Adipose tissue (tissue), 3 donors: Measurements from ENCODE around the gene GABARAP. TPM values are rescaled to one million over a fixed set of nuclear protein-coding genes. Genes with fewer than 3 reads are reported as not detected.

Source experiments
- H3K27ac ChIP-seq: one replicate; pipeline ENCODE4 v1.5.1; 2013; ENCODE audit warnings: low read depth, low read length
- WGBS, 3 donors: extraction: QIAGEN DNeasy Blood & Tissue Kit; methylation state at CpG; one replicate each; pipeline ENCODE4 v1.1.7; 2013; 5-methylcytosine and 5-hydroxymethylcytosine counted together
- polyA plus RNA-seq, 3 donors: library from polyadenylated mRNA; stranded (reverse); fragments of 200-250 nt; gene quantifications; one replicate each; pipeline ENCODE4 v1.2.3, GENCODE V29; 2013
- donor health status: healthy with polysubstance abuse.
- donor health status: Bipolar disorder and iron deficiency.
- donor health status: healthy.

Gene GABARAP
- polyA plus RNA-seq, 3 donors = 485 to 1,093 (median 668) TPM

DNA sequence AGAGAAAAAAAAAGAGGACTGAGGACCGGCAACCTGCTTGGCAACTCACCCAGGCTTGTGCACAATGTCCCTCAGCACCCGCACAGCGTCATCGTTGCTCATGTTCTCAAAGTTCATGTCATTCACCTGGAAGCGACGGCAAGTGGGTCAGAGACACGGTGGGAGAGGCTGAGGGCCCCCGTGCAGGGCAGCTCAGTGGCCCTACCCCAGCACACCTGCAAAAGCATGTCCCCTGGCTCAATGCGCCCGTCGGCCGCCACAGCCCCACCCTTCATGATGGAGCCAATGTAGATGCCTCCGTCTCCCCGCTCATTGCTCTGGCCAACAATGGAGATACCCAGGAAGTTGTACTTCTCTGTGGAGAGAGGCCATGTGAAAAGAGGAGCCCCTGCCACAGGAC, 13.3 kb downstream of the GABARAP start:
- no peak overlapping the region for H3K27ac ChIP-seq
- WGBS, 3 donors = 91 to 97% (median 92%) methylated on average over 14 of the region's 14 CpGs

- H3K27ac ChIP-seq = no peak overlapping the region
- WGBS, 3 donors = 89 to 94% (median 90%) methylated on average over 31 of the region's 31 CpGs
Measured at GRCh38 chr17:7226721-7227710, 15.2 kb downstream of the GABARAP start.

GRCh38 chr17:7225711-7226331, 16.4 kb downstream of the GABARAP start:
- 82 to 86% (median 86%) methylated on average over 16 to 21 of the region's 21 CpGs for WGBS, 3 donors
- no peak overlapping the region for H3K27ac ChIP-seq

- no peak overlapping the region for H3K27ac ChIP-seq
- 63 to 75% (median 71%) methylated on average over 14 to 15 of the region's 15 CpGs for WGBS, 3 donors
Measured at GRCh38 chr17:7224661-7225111, 17.6 kb downstream of the GABARAP start.

- WGBS, 3 donors = 73 to 83% (median 80%) methylated on average over 9 to 10 of the region's 10 CpGs
- no peak overlapping the region for H3K27ac ChIP-seq
Measured at GRCh38 chr17:7224110-7224509, 18.1 kb downstream of the GABARAP start.

DNA sequence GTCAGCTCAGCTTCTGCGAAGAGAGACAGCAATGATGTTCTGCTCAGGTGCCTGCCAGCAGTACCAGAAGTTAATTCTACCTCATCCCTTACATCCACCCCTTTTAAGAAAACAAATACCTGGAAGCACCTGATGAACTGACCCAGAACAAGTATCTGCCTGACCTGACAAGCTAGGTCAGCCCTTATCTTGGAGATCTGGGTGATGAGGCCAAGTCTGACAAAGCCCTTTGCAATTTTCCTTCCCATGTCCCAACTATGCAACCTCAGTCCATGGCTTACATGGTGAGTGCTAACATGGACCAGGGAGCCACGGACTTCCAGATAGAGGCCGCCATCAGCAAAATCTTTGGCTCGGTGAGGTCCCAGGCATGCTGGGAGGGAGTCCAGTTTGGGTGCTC, 18.9 kb downstream of the GABARAP start:
- WGBS, 3 donors = 84 to 86% (median 86%) methylated on average over 4 of the region's 4 CpGs
- H3K27ac ChIP-seq = no peak overlapping the region

DNA sequence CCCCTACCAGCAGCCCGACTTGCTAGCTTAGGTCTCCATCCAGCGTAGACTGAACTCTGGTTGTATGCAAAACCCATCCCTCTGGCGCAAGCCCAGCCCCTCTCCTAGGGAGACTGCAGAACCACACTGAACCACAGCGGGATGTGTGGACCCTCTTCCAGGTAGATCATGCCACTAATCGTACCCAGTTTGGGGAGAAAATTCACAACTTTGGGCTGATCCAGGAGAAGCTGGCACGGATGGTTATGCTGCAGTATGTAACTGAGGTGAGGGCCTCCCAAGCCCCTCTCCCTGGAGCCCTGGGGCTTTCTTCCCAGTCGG, 19.3 kb downstream of the GABARAP start:
- 78 to 80% (median 79%) methylated on average over 7 of the region's 7 CpGs for WGBS, 3 donors
- H3K27ac ChIP-seq = no peak overlapping the region

DNA sequence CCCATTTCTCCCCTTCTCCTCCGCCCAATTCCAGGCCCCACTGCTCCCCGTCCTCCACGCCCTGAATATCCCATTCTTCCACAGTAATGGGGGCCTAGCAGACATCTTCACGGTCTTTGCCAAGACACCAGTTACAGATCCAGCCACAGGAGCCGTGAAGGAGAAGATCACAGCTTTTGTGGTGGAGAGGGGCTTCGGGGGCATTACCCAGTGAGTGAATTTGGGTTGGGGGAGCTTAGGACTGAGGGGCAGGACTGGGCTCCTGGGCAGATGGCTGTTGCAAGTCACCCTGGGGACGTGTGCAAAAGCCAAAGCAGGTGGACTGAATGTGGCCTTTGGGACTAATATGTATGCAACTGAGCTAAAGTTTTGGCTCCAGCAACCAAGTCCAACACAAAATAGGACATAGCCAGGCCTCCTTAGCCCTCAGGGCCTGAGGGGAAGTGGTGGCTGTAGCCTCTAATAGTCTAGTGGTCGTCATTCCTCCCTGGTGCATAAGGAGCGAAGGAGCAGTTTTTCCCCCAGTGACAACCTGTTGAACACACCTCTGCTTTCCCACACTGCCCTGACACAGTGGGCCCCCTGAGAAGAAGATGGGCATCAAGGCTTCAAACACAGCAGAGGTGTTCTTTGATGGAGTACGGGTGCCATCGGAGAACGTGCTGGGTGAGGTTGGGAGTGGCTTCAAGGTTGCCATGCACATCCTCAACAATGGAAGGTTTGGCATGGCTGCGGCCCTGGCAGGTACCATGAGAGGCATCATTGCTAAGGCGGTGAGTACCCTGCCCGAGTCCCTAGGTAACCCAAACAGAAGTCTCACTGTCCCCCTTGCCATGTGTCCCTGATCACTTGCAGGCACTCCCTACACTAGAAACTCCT, 19.9 kb downstream of the GABARAP start:
- no peak overlapping the region for H3K27ac ChIP-seq
- 72 to 83% (median 79%) methylated on average over 15 of the region's 15 CpGs for WGBS, 3 donors

GRCh38 chr17:7221278-7222092, 20.8 kb downstream of the GABARAP start:
- 47 to 69% (median 64%) methylated on average over 10 of the region's 10 CpGs for WGBS, 3 donors
- H3K27ac ChIP-seq = no peak overlapping the region

GRCh38 chr17:7220593-7221277, 21.5 kb downstream of the GABARAP start:
- 13 to 26% (median 19%) methylated on average over 11 of the region's 11 CpGs for WGBS, 3 donors
- H3K27ac ChIP-seq = no peak overlapping the region

- WGBS, 3 donors = 0% methylated on average over 55 to 63 of the region's 63 CpGs
- peak within 1 kb of the TSS; percentile 44 for H3K27ac ChIP-seq
Measured at GRCh38 chr17:7219812-7220592, 22.2 kb downstream of the GABARAP start, which contains the start of the genes ACADVL and DLG4. Gene ACADVL (plus strand): TSS chr17:7219938. CDS start chr17:7219985, 47 bp downstream. Gene DLG4 (minus strand): TSS chr17:7219836.

GRCh38 chr17:7219229-7219811, 22.9 kb downstream of the GABARAP start:
- 14 to 20% (median 14%) methylated on average over 12 of the region's 12 CpGs for WGBS, 3 donors
- H3K27ac ChIP-seq = no peak overlapping the region

DNA sequence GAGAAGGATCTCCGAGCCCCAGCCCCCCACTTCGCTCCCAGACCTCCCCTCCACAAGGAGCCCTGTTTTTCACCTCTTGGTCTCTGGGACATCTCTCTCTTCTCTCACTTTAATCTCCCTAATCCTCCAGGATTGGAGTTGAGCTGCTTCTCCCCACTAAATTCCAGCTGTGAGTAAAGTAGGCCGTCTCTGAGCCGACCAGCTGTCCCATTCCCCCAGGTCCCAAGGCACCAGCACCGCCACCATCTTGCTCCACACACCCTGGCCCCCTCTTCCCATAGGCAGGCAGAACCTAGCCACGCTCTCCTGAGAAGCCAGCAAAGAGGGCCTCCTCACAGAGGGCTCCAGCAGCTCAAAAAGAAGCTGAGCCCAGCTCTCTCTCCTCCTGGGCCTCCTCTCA, 23.5 kb downstream of the GABARAP start:
- WGBS, 3 donors = 74 to 77% (median 75%) methylated on average over 6 of the region's 6 CpGs
- no peak overlapping the region for H3K27ac ChIP-seq

GRCh38 chr17:7218166-7218565, 24.1 kb downstream of the GABARAP start:
- 64 to 68% (median 67%) methylated on average over 6 of the region's 6 CpGs for WGBS, 3 donors
- no peak overlapping the region for H3K27ac ChIP-seq

- 2 to 5% (median 2%) methylated on average over 24 to 32 of the region's 32 CpGs for WGBS, 3 donors
- no peak overlapping the region for H3K27ac ChIP-seq
Measured at GRCh38 chr17:7217113-7217987, 24.9 kb downstream of the GABARAP start.
